DND-41 (cell line): ENCODE results near the gene ZFP91.
A peak's percentile ranks its signal among the peaks of the same experiment; 100 is the strongest.

Experiments
- CTCF ChIP-seq: IDR thresholded peaks from 2 replicates; pipeline ENCODE4 v1.5.1; 2012; ENCODE audit warnings: borderline replicate concordance, low read length, moderate library complexity, mild to moderate bottlenecking; ENCODE audit not compliant: poor library complexity, severe bottlenecking; ENCODE audit errors: extremely low read depth
- EZH2 ChIP-seq: IDR thresholded peaks from 3 replicates; pipeline ENCODE4 v1.6.1; 2012; ENCODE audit warnings: borderline replicate concordance, low read depth, mild to moderate bottlenecking, moderate library complexity, low read length, inconsistent platforms; ENCODE audit not compliant: severe bottlenecking

- TF ChIP-seq CTCF = peak; percentile 28
- no peak for TF ChIP-seq EZH2
Observed at GRCh38 chr11:58617976-58618557, 39.2 kb downstream of the ZFP91 start.
